ENCODE data around the gene PRPSAP2. TPM values are rescaled to one million over a fixed set of nuclear protein-coding genes. Genes with fewer than 3 reads are reported as not detected.

Gene PRPSAP2
- total and polyA plus RNA-seq, 2 of the 4 experiments (the other 2 are of a cell fraction) = 22.9 to 28.1 TPM

- Histone ChIP-seq H3K27ac (ENCODE audit: insufficient read depth, low read length) (no peak overlapping the region), H2BK15ac (ENCODE audit: low read depth, low read length) (no peak overlapping the region), H3K36me3 (ENCODE audit: control insufficient read depth, insufficient read depth, low read length) (peaks cover 10% of the 10 kb centered on the region), H3K9ac (ENCODE audit: low read depth, low read length) (no peak overlapping the region), H4K91ac (ENCODE audit: insufficient read depth, low read depth, low read length) (no peak overlapping the region), H3K9me1 (ENCODE audit: insufficient read depth, low read length) (peaks cover 14% of the 10 kb centered on the region), H3K4me1 (ENCODE audit: control insufficient read depth, insufficient read depth, low read length) (peaks cover 8% of the 10 kb centered on the region), H2AFZ (replicated peaks; ENCODE audit: low read length, poor library complexity) (no peak overlapping the region), H3K18ac (ENCODE audit: low read depth, low read length) (no peak overlapping the region), H3K27me3 (ENCODE audit: control insufficient read depth, insufficient read depth, low read length) (no peaks in the 10 kb centered on the region), H4K5ac (ENCODE audit: low read depth, low read length) (no peak overlapping the region), H2BK120ac (ENCODE audit: low read depth, low read length) (no peak overlapping the region), H4K8ac (ENCODE audit: low read depth in 2 of 2, low read length in 2 of 2) (no peak overlapping the region), H3K79me1 (ENCODE audit: low read depth in 1 of 2, low read length in 2 of 2) (peaks cover 14 to 39% of the 10 kb centered on the region in 2 experiments), H4K20me1 (ENCODE audit: insufficient read depth, low read length) (peaks cover 7% of the 10 kb centered on the region; the same call in 1 of the 2 replicates), H3K4ac (ENCODE audit: low read depth, low read length) (no peak overlapping the region), H2BK20ac (ENCODE audit: low read depth, low read length) (no peak overlapping the region), H3K23ac (ENCODE audit: low read depth, low read length) (no peak overlapping the region), H2AK5ac (ENCODE audit: low read depth, low read length) (no peak overlapping the region), H3K14ac (replicated peaks; ENCODE audit: low read depth, low read length) (no peak overlapping the region), H2BK5ac (ENCODE audit: low read depth, low read length, poor library complexity, severe bottlenecking) (no peak overlapping the region), H3K4me3 (ENCODE audit: insufficient read depth, low read depth, low read length) (no peak overlapping the region), H3K4me2 (ENCODE audit: low read depth, low read length) (no peak overlapping the region), H3K9me3 (ENCODE audit: control insufficient read depth, insufficient read depth, low read length) (no peaks in the 10 kb centered on the region), H3K56ac (ENCODE audit: extremely low read depth, insufficient read depth, low read length) (no peak overlapping the region), H2AK9ac (replicated peaks; ENCODE audit: low read depth, low read length, poor library complexity) (no peak overlapping the region)
- POLR2A ChIA-PET (ENCODE audit: unreplicated experiment) = interaction anchor here (0.6 kb wide), 1 partner anchor 136 kb away, joined by 3 read pairs; no protein-coding TSS in a partner anchor
- WGBS, 2 experiments (ENCODE audit: extremely low coverage in 2 of 2, insufficient read length in 1 of 2) = no CpG with 5 or more reads among the region's 4 CpGs
- DNase-seq (peak; percentile 68), ATAC-seq (ENCODE audit: low read depth) (peak; percentile 32)
- dilution Hi-C loops (cut with HindIII; ENCODE audit: low sequenced_read_pairs, unreplicated experiment) = no loop called here
- in situ Hi-C loops (cut with MboI; ENCODE audit: low sequenced_read_pairs) = no loop called here
- CTCF ChIA-PET = no interaction called here
- intact Hi-C loops (cut with micrococcal nuclease) = no loop called here
- no peak for TF ChIP-seq MXI1 (IDR thresholded peaks at IDR 0.05; ENCODE audit: borderline replicate concordance, low read depth, low read length)
- no peak for TF ChIP-seq CTCF (conservative IDR thresholded peaks at IDR 0.05; ENCODE audit: low read depth, low read length)
- peak; percentile 25; the same call in 1 of the 2 replicates for TF ChIP-seq MAFK (IDR thresholded peaks at IDR 0.05; ENCODE audit: low read depth, low read length)
- TF ChIP-seq POLR2A (IDR thresholded peaks at IDR 0.05; ENCODE audit: low read depth, low read length) = no peak
- no peak for TF ChIP-seq CHD1 (IDR thresholded peaks at IDR 0.05; ENCODE audit: low read depth, low read length)
- 0 out of 2 replicates have a peak, but pooled peaks have one; percentile 23 for TF ChIP-seq NFE2L2 (IDR thresholded peaks at IDR 0.05; ENCODE audit: low read depth, low read length)
- TF ChIP-seq RCOR1 (IDR thresholded peaks at IDR 0.05; ENCODE audit: insufficient replicate concordance, low read length) = no peak
- no peak for TF ChIP-seq USF2 (IDR thresholded peaks at IDR 0.05; ENCODE audit: low read depth, low read length)
- no peak for TF ChIP-seq SMC3 (IDR thresholded peaks at IDR 0.05; ENCODE audit: low read depth, low read length)
- no peak for TF ChIP-seq CEBPB (IDR thresholded peaks at IDR 0.05; ENCODE audit: low read depth, low read length)
- no peak for TF ChIP-seq ELK1 (IDR thresholded peaks at IDR 0.05; ENCODE audit: borderline replicate concordance, low read depth, low read length)
- TF ChIP-seq MAZ (IDR thresholded peaks at IDR 0.05; ENCODE audit: borderline replicate concordance, low read depth, low read length) = no peak
- no peak for TF ChIP-seq FOS (IDR thresholded peaks at IDR 0.05; ENCODE audit: low read depth, low read length)
- BruUV-seq (replicated peaks) = no TSS peak
Observed at GRCh38 chr17:18921912-18922451, 64.1 kb downstream of the PRPSAP2 start.
